CD14-positive monocyte (primary cell): ENCODE measurements around the gene HSPA12A. TPM values are rescaled to one million over a fixed set of nuclear protein-coding genes. Genes with fewer than 3 reads are reported as not detected.

ENCODE experiments used
- DNase-seq, 3 donors: peaks; one replicate each; pipeline ENCODE4 v3.0.0-alpha.2; 2011 to 2022
- H2AFZ ChIP-seq: 2 replicates; pipeline ENCODE4 v1.6.0; 2012; ENCODE audit warnings: mild to moderate bottlenecking, low read depth, low read length, inconsistent platforms; ENCODE audit not compliant: insufficient read depth, poor library complexity, severe bottlenecking
- H3K27ac ChIP-seq, 2 donors: 1 replicate in 1 of 2; 2 replicates in 1 of 2; pipeline ENCODE4 v1.5.1; 2012 to 2013; ENCODE audit warnings: low read length in 2 of 2, control low read depth in 1 of 2, inconsistent platforms in 1 of 2, low read depth in 1 of 2, mild to moderate bottlenecking in 1 of 2
- H3K27me3 ChIP-seq, 2 donors: one replicate each; pipeline versions ENCODE4 v1.6.0 to v1.6.1; 2011 to 2013; ENCODE audit warnings: low read length in 2 of 2; ENCODE audit not compliant: control insufficient read depth in 2 of 2, insufficient read depth in 2 of 2
- H3K36me3 ChIP-seq, 2 donors: replicated peaks in 1 of 2; 1 replicate in 1 of 2; 2 replicates in 1 of 2; pipeline versions ENCODE4 v1.5.1 to v1.6.1; 2012 to 2013; ENCODE audit warnings: low read length in 2 of 2, control low read depth in 1 of 2, inconsistent platforms in 1 of 2, mild to moderate bottlenecking in 1 of 2; ENCODE audit not compliant: insufficient read depth in 2 of 2, control insufficient read depth in 1 of 2
- H3K4me1 ChIP-seq, 2 donors: 1 replicate in 1 of 2; 2 replicates in 1 of 2; pipeline versions ENCODE4 v1.5.1 to v1.6.1; 2012 to 2013; ENCODE audit warnings: low read length in 2 of 2, control low read depth in 1 of 2, inconsistent platforms in 1 of 2, mild to moderate bottlenecking in 1 of 2, moderate library complexity in 1 of 2; ENCODE audit not compliant: insufficient read depth in 2 of 2, control insufficient read depth in 1 of 2
- H3K4me2 ChIP-seq: replicated peaks from 2 replicates; pipeline ENCODE3; 2012; ENCODE audit warnings: low read length, moderate library complexity, mild to moderate bottlenecking; ENCODE audit not compliant: poor library complexity, severe bottlenecking; ENCODE audit errors: extremely low read depth
- H3K4me3 ChIP-seq, 3 experiments: fragments of 200-600 bp in 1 of 3; sonication (generic) in 1 of 3; replicated peaks in 1 of 3; 1 replicate in 2 of 3; 2 replicates in 1 of 3; pipeline ENCODE4 v1.5.1; 2011 to 2013; ENCODE audit warnings: low read length in 3 of 3, mild to moderate bottlenecking in 3 of 3, control low read depth in 2 of 3, low read depth in 2 of 3, inconsistent platforms in 1 of 3, moderate library complexity in 1 of 3
- H3K79me2 ChIP-seq: 2 replicates; pipeline ENCODE4 v1.6.0; 2012; ENCODE audit warnings: mild to moderate bottlenecking, control low read depth, inconsistent platforms, low read length, moderate library complexity; ENCODE audit not compliant: insufficient read depth
- H3K9ac ChIP-seq: 2 replicates; pipeline ENCODE4 v1.6.0; 2017; ENCODE audit warnings: low read length, mild to moderate bottlenecking; ENCODE audit not compliant: insufficient read depth, poor library complexity, severe bottlenecking
- H3K9me3 ChIP-seq, 2 donors: replicated peaks in 1 of 2; 1 replicate in 1 of 2; 2 replicates in 1 of 2; pipeline versions ENCODE4 v1.5.1 to v1.6.1; 2012 to 2013; ENCODE audit warnings: low read length in 2 of 2, control low read depth in 1 of 2; ENCODE audit not compliant: control insufficient read depth in 1 of 2, insufficient read depth in 1 of 2
- H4K20me1 ChIP-seq: 2 replicates; pipeline ENCODE4 v1.6.0; 2012; ENCODE audit warnings: mild to moderate bottlenecking, low read length, control low read depth, moderate library complexity; ENCODE audit not compliant: insufficient read depth
- H3K27ac Mint-ChIP-seq, 7 donors: one replicate each; pipeline ENCODE4 v1.8.0; 2020; ENCODE audit warnings: mild to moderate bottlenecking in 7 of 7, mixed read lengths in 7 of 7, moderate library complexity in 6 of 7, inconsistent platforms in 2 of 7
- H3K27me3 Mint-ChIP-seq, 3 donors: one replicate each; pipeline ENCODE4 v1.8.0; 2021 to 2022; ENCODE audit warnings: low read depth in 3 of 3, mild to moderate bottlenecking in 3 of 3, mixed read lengths in 3 of 3, moderate library complexity in 3 of 3, inconsistent platforms in 1 of 3
- H3K36me3 Mint-ChIP-seq, 2 donors: one replicate each; pipeline ENCODE4 v1.8.0; 2020; ENCODE audit warnings: mixed read lengths in 2 of 2, inconsistent platforms in 1 of 2, mild to moderate bottlenecking in 1 of 2
- H3K4me1 Mint-ChIP-seq: one replicate; pipeline ENCODE4 v1.8.0; 2020; ENCODE audit warnings: mild to moderate bottlenecking, mixed read lengths
- H3K4me3 Mint-ChIP-seq, 2 donors: one replicate each; pipeline ENCODE4 v1.8.0; 2020; ENCODE audit warnings: mild to moderate bottlenecking in 2 of 2, mixed read lengths in 2 of 2, moderate library complexity in 1 of 2
- H3K9me3 Mint-ChIP-seq, 7 donors: one replicate each; pipeline ENCODE4 v1.8.0; 2020 to 2022; ENCODE audit warnings: mixed read lengths in 7 of 7, mild to moderate bottlenecking in 6 of 7, moderate library complexity in 6 of 7, inconsistent platforms in 2 of 7
- CTCF ChIP-seq: fragments of 200-600 bp; IDR thresholded peaks from one replicate; pipeline ENCODE4 v1.8.0; 2022; ENCODE audit warnings: antibody characterized with exemption, mild to moderate bottlenecking
- WGBS: methylation state at CpG from one replicate; pipeline ENCODE4 v1.1.5; 2013; ENCODE audit warnings: missing lambda C conversion rate; ENCODE audit not compliant: insufficient coverage; 5-methylcytosine and 5-hydroxymethylcytosine counted together
- intact Hi-C, 2 donors: fragments of 100-400 bp; cut with micrococcal nuclease; formaldehyde crosslinking; loops; one replicate each; pipeline versions ENCODE4 v1.15.0 to v1.15.1; 2023
- polyA plus RNA-seq, 3 donors: library from polyadenylated mRNA; depleted of rRNA in 1 of 3; unstranded in 2 of 3; stranded (reverse) in 1 of 3; fragments of 300-500 nt in 2 of 3; fragments of >200 nt in 1 of 3; fragmentation: Illumina TruSeq in 2 of 3; gene quantifications; 1 replicate in 2 of 3; 2 replicates in 1 of 3; pipeline ENCODE4 v1.2.3, GENCODE V29; 2012 to 2021

Gene HSPA12A
- polyA plus RNA-seq, 3 donors, result 0.01 TPM; not detected in 2

GRCh38 chr10:116694243-116694926 lies 48.0 kb downstream of the HSPA12A start:
- no peaks in the 10 kb centered on the region for H3K36me3 ChIP-seq
- peaks cover 9 to 17% (median 12%) of the 10 kb centered on the region in 3 donors for H3K27me3 Mint-ChIP-seq
- 73% methylated on average over 14 of the region's 14 CpGs for WGBS

DNA sequence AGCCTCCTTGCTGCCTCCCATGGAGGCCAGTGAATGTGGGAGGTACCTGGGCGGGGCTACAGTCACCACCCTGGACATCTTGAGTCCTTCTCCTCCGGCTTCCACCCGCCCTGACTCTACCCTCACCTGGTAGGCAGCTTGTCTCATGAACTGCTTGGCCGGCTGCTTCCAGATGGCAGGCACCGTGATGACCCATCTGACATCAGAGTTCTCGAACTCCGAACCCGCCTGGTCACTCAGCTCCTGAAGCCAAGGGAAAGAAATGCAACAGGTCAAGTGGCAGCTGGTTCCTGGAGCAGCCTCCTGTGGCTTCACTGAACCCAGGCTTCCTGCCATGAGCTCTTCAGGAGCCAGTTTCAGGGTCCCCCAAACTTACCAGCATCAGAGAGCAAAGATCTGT lies 50.1 kb downstream of the HSPA12A start:
- H3K27me3 ChIP-seq, result no peaks in the 10 kb centered on the region
- H3K4me2 ChIP-seq, result no peak overlapping the region
- H2AFZ ChIP-seq, result no peak overlapping the region
- Mint-ChIP-seq H3K4me1 (peaks cover 1% of the 10 kb centered on the region), H3K27ac (no peak overlapping the region), H3K36me3 (no peaks in the 10 kb centered on the region), H3K4me3 (no peak overlapping the region), H3K27me3 (peaks cover 9 to 18% (median 13%) of the 10 kb centered on the region in 3 donors), H3K9me3 (peaks cover 0 to 8% (median 0%) of the 10 kb centered on the region in 7 donors)
- no peaks in the 10 kb centered on the region for H3K9me3 ChIP-seq
- H3K79me2 ChIP-seq, result no peaks in the 10 kb centered on the region
- no peak overlapping the region for H3K27ac ChIP-seq
- no peak for DNase-seq
- intact Hi-C loops, result no loop called here
- no peaks in the 10 kb centered on the region for H4K20me1 ChIP-seq
- no peak overlapping the region for H3K9ac ChIP-seq
- no peak overlapping the region for H3K4me3 ChIP-seq
- 96% methylated on average over 8 of the region's 8 CpGs for WGBS
- H3K4me1 ChIP-seq, result no peaks in the 10 kb centered on the region
- TF ChIP-seq CTCF, result no peak
- H3K36me3 ChIP-seq, result no peaks in the 10 kb centered on the region

More at GRCh38 chr10:116694243-116694926, 48.0 kb downstream of the HSPA12A start:
- Mint-ChIP-seq H3K4me3 (no peak overlapping the region), H3K27ac (no peak overlapping the region), H3K36me3 (no peaks in the 10 kb centered on the region), H3K4me1 (no peaks in the 10 kb centered on the region), H3K9me3 (peaks cover 0 to 8% (median 0%) of the 10 kb centered on the region in 7 donors)
- no peak for DNase-seq
- no peak for TF ChIP-seq CTCF
- Histone ChIP-seq H3K9ac (no peak overlapping the region), H2AFZ (no peak overlapping the region), H3K27ac (no peak overlapping the region), H3K79me2 (no peaks in the 10 kb centered on the region), H3K4me1 (no peaks in the 10 kb centered on the region), H4K20me1 (no peaks in the 10 kb centered on the region), H3K27me3 (no peaks in the 10 kb centered on the region), H3K9me3 (no peaks in the 10 kb centered on the region), H3K4me2 (no peak overlapping the region), H3K4me3 (no peak overlapping the region)
- intact Hi-C loops, result no loop called here
